Measurements from ENCODE around the gene HMGB1.

GRCh38 chr13:30438286-30438685 lies 27.4 kb downstream of the HMGB1 start:
- TF ChIP-seq USF2 (IDR thresholded peaks at IDR 0.05) (no peak), CTCF (IDR thresholded peaks at IDR 0.05) (no peak), MYC (IDR thresholded peaks at IDR 0.05; ENCODE audit: borderline replicate concordance, low read length) (no peak), EP300 (IDR thresholded peaks at IDR 0.05) (no peak), JUN (IDR thresholded peaks at IDR 0.05) (no peak), CEBPB (IDR thresholded peaks at IDR 0.05) (no peak), RAD21 (conservative IDR thresholded peaks at IDR 0.05 in 1 of 2, IDR thresholded peaks at IDR 0.05 in 1 of 2) (no peak), POLR2A (IDR thresholded peaks at IDR 0.05; ENCODE audit: low read length) (no peak)
